ENCODE measurements around the gene RIT2. TPM values are rescaled to one million over a fixed set of nuclear protein-coding genes. Genes with fewer than 3 reads are reported as not detected.

RIT2 gene
- total RNA-seq, 1 donor from 2014 or later: not detected

GRCh38 chr18:42883169-42883568, 232.3 kb downstream of the RIT2 start:
- DNase-seq (ENCODE audit: low read depth): no peak
- H3K4me3 ChIP-seq (ENCODE audit: low read depth, low read length): no peak overlapping the region
- TF ChIP-seq, protein P1, sequence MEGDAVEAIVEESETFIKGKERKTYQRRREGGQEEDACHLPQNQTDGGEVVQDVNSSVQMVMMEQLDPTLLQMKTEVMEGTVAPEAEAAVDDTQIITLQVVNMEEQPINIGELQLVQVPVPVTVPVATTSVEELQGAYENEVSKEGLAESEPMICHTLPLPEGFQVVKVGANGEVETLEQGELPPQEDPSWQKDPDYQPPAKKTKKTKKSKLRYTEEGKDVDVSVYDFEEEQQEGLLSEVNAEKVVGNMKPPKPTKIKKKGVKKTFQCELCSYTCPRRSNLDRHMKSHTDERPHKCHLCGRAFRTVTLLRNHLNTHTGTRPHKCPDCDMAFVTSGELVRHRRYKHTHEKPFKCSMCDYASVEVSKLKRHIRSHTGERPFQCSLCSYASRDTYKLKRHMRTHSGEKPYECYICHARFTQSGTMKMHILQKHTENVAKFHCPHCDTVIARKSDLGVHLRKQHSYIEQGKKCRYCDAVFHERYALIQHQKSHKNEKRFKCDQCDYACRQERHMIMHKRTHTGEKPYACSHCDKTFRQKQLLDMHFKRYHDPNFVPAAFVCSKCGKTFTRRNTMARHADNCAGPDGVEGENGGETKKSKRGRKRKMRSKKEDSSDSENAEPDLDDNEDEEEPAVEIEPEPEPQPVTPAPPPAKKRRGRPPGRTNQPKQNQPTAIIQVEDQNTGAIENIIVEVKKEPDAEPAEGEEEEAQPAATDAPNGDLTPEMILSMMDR (conservative IDR thresholded peaks at IDR 0.05; ENCODE audit: low read depth, low read length): no peak

DNA sequence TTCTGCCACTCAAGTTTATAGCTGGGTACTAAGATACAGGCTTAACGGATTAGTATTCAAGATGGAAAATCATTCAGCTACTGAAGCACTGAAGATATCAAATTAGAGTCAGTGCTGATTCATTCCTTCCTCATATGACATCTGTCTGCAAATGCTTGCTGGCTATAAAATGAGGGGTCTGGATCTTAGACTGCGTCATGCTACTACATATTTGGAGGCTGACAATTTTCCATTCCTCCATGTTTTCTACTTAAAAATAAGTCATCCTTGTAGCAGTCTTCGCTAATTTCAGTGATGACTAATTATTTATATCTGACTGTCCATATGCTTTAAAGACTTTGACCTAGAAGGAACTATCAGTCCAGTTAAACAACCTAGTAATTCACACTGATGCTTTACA, 233.4 kb downstream of the RIT2 start:
- H3K4me3 ChIP-seq (ENCODE audit: low read depth, low read length): no peak overlapping the region
- DNase-seq (ENCODE audit: low read depth): no peak
- TF ChIP-seq, protein P1 (conservative IDR thresholded peaks at IDR 0.05; ENCODE audit: low read depth, low read length): no peak

GRCh38 chr18:42872838-42873237, 242.6 kb downstream of the RIT2 start:
- TF ChIP-seq, protein P1 (conservative IDR thresholded peaks at IDR 0.05; ENCODE audit: low read depth, low read length): no peak
- no peak overlapping the region for H3K4me3 ChIP-seq (ENCODE audit: low read depth, low read length)
- no peak for DNase-seq (ENCODE audit: low read depth)

GRCh38 chr18:42864876-42865275, 250.6 kb downstream of the RIT2 start:
- DNase-seq (ENCODE audit: low read depth): no peak
- TF ChIP-seq, protein P1 (conservative IDR thresholded peaks at IDR 0.05; ENCODE audit: low read depth, low read length): no peak
- H3K4me3 ChIP-seq (ENCODE audit: low read depth, low read length): no peak overlapping the region

- H3K4me3 ChIP-seq (ENCODE audit: low read depth, low read length): no peak overlapping the region
- DNase-seq (ENCODE audit: low read depth): no peak
- TF ChIP-seq, protein P1 (conservative IDR thresholded peaks at IDR 0.05; ENCODE audit: low read depth, low read length): no peak
Measured at GRCh38 chr18:42861271-42861670, 254.2 kb downstream of the RIT2 start.

GRCh38 chr18:42860548-42860947, 254.9 kb downstream of the RIT2 start:
- TF ChIP-seq, protein P1 (conservative IDR thresholded peaks at IDR 0.05; ENCODE audit: low read depth, low read length): no peak
- H3K4me3 ChIP-seq (ENCODE audit: low read depth, low read length): no peak overlapping the region
- DNase-seq (ENCODE audit: low read depth): no peak

GRCh38 chr18:42860011-42860410, 255.5 kb downstream of the RIT2 start:
- no peak overlapping the region for H3K4me3 ChIP-seq (ENCODE audit: low read depth, low read length)
- TF ChIP-seq, protein P1 (conservative IDR thresholded peaks at IDR 0.05; ENCODE audit: low read depth, low read length): no peak
- peak; percentile 16 for DNase-seq (ENCODE audit: low read depth)

Measured in epithelial cell of proximal tubule (primary cell).